Measurements from ENCODE around the gene DOCK1.

Gene DOCK1

GRCh38 chr10:127441350-127442219 is 536.4 kb downstream of the DOCK1 start:
- DNase-seq, result no peak

DNA sequence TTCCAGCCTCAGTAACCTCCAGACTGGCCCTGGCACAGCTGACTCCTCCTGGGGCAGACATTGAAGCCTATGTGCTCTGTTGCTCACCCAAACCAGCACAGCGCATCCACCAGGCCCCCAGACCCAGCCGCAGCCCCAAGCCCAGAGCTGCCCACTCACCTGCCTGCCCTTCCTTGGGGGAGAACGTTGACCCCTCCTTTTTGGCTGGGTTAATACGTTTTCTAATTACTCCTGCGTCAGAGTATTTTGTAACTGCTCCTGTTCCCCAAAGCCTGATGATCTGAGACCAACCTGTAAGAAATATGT is 536.9 kb downstream of the DOCK1 start:
- no peak for DNase-seq

DNA sequence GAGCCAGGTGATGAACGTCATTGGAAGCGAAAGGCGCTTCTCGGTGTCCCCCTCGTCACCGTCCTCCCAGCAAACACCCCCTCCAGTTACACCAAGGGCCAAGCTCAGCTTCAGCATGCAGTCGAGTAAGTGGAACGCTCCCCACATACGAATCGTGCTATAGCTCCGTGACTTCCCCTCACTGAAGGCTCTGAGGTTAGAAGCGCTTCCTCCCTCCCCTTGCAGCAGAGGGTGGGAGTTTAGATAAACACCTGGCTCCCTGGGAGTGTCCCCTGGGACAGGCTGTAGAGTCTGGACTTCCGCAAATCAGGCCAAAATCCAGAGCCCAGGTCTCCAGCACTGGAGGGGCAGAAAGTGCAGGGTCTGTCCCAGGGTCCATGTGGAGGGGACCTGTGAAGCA is 538.9 kb downstream of the DOCK1 start:
- DNase-seq, result no peak

DNA sequence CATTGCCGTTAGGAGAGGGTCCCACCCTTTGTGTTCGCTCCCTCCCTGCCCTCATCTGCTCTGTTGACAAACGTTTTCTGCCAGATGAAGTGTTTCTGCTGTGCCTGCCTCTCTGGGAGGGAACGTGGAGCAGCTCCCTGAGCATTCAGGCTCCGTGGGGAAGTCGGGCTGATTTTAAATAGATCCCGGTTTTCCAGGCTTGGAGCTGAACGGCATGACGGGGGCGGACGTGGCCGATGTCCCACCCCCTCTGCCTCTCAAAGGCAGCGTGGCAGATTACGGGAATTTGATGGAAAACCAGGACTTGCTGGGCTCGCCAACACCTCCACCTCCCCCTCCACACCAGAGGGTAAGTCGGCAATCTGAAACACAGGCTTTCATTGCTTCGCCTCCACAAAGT is 542.0 kb downstream of the DOCK1 start:
- DNase-seq, result no peak

- DNase-seq, result no peak
Observed at GRCh38 chr10:127449490-127449889, 544.3 kb downstream of the DOCK1 start.

DNA sequence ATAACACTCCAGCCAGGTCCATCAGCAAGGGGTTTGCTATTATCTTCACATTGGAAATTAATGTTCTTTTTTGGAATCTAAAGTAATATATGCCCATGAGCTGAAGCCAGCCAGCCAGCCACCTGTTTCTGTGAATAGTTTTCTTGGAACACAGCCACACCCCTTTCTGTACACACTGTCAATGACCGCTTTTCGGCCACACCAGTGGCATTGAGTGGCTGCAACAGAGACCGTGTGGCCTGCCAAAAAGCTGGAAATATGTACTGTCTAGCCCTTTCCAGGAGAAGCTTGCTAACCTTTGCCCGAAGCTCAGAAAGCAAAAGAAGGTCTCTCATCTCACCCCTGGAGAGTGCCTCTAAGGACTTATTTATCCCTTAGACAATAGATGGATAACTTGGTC is 545.4 kb downstream of the DOCK1 start:
- no peak for DNase-seq

DNA sequence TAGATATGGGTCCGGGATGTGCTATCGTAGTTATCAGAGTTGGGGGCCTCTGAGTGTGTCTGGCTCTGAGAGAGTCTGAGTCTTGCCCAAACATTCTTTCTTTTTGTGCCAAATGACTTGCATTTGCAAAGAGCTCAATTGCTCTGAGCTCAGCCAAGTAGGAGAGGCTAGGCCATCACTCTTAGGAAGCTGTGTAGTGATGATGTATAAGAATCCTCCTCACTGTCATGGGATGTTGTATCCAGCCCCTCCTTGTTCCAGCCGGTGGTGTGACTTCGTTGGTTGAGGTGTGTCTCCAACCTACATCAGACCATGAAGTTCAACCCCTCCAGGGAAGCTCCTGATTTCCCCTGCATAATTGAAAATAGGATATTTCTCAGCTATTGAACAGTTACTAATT is 546.4 kb downstream of the DOCK1 start:
- DNase-seq, result no peak

- no peak for DNase-seq
Observed at GRCh38 chr10:127452568-127452967, 547.3 kb downstream of the DOCK1 start.

DNA sequence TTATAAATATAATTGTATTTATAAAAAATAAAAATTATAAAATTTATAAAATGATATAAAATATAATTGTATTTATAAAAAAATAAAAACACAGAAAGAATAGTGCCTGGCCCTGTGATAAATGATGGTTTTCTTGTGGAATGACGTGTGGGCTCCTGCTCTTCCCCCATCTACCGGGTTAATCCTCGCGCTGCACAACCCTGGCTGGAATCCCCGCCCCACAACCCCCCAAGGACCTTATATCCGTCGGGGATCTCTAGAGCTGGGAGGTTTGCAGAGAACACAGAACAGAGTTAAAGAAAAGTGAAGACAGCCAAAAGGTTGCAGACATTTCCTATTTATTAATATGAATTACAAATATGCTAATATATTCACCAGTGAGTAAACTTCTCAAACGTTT is 548.5 kb downstream of the DOCK1 start:
- DNase-seq, result no peak

- DNase-seq, result no peak
Observed at GRCh38 chr10:127456122-127456521, 550.9 kb downstream of the DOCK1 start.

GRCh38 chr10:127458016-127458810 is 553.0 kb downstream of the DOCK1 start:
- no peak for DNase-seq

DNA sequence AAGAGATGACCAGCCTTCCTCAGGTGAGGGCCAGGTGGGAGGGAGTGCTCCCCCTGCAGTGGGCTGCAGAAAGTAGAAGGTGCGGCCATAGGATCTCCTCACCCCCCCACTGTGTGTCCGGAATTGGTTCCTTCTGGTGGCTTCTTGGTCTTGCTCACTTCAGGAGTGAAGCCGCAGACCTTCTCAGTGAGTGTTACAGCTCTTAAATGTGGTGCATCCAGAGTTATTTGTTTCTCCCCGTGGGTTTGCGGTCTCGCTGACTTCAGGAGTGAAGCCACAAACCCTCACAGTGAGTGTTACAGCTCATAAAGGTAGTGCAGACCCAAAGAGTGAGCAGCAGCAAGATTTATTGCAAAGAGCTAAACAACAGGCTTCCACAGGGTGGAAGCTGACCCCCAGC is 553.6 kb downstream of the DOCK1 start:
- DNase-seq, result no peak

GRCh38 chr10:127459918-127460317 is 554.7 kb downstream of the DOCK1 start:
- DNase-seq, result no peak

- DNase-seq, result no peak
Observed at GRCh38 chr10:127462643-127463295, 557.5 kb downstream of the DOCK1 start.

DNA sequence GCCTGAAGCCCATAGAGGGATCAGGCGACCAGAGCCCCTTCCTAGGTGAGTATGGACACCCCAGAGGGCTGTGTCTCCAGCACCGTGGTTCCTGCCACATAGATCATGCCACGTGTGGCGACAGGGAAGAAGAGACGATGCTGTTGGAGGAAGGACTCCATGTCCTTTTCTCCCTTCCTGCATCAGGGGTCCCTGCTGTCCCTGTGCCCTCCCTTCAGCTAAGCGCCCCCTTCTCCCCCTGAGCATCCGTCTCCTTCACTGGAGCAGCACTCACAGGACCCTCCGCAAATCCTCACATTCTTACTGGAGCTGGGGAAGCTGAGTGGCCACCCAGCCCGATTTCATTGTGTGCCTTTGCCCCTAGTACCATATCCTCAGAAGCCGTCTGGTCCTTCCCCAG is 558.3 kb downstream of the DOCK1 start:
- no peak for DNase-seq

DNA sequence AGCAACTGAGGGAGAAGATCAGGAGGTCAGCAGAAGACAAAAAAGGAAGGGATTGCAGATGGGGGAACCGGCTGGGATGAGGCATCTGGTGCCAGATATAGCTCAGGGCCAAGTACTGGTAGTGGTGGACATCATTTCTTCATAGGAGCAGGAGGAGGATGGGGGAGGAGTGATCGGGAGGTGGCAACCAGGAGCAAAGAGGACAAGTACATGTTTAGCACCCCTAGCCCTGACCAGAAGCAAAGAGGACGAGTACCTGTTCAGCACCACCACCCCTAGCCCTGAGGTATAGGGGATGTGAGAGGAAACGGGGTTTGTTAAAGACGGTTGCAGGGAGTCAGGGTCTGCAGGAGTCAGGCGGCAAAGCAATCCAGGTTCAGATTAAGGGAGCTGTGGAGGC is 559.3 kb downstream of the DOCK1 start:
- no peak for DNase-seq

- DNase-seq, result no peak
Observed at GRCh38 chr10:127467811-127468210, 562.6 kb downstream of the DOCK1 start.

GRCh38 chr10:127468632-127469031 is 563.4 kb downstream of the DOCK1 start:
- DNase-seq, result no peak

DNA sequence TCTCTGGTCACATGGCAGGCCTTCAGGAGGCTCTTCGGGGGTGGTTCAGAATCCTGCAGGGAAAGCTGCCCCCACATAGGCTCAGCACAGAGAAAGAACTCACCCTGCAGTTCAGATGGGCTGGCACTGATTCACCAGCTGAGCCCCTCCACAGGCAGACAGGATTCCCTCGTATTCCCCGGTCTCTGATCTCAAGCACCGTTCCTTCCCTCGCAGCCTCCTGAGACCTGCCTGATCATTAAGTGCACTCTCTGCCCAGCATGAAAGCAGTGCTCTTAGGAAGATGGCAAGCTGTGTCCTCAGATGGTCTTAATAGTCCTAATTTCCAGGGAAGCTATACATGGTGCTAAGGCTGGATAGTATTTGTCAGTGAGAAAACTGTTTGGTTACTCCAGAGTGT is 565.7 kb downstream of the DOCK1 start:
- DNase-seq, result no peak

DNA sequence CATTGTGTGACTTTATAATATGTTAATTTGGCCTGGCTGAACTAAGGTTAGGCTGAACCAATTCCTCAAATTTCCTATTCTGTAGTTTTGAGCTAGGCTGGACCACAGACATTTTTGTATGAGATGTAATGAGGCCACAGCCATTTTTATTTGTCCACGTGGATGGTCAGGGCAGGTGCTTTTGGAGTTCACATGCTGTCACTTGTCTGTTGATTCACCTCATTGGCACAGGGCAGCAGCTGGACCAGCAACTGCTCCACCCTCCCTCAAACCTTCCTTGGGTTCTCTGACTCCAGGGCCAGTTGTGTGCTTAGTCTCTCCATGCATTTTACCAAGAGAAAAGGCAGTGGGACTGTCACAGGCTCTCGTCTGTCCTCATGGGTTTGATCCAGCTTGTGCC is 567.7 kb downstream of the DOCK1 start:
- no peak for DNase-seq

DNA sequence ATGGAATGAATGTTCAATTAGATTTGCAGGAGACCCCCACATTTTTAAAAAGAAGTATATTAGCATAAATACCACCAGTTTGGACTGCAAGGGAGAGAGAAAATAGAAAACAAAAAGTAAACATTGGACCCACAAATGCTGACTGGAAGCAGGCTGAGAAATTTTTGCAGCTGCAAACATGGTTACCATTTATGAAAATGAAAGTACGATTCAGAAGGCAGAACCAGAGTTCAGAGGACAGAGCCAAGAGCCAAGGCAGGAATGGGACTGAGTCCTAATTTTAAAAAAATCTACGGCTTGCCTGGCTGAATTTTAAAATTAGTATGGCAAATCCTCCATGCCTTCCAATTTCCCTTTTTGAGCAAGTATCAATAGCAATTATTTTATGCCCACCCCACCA is 569.3 kb downstream of the DOCK1 start:
- no peak for DNase-seq

DNA sequence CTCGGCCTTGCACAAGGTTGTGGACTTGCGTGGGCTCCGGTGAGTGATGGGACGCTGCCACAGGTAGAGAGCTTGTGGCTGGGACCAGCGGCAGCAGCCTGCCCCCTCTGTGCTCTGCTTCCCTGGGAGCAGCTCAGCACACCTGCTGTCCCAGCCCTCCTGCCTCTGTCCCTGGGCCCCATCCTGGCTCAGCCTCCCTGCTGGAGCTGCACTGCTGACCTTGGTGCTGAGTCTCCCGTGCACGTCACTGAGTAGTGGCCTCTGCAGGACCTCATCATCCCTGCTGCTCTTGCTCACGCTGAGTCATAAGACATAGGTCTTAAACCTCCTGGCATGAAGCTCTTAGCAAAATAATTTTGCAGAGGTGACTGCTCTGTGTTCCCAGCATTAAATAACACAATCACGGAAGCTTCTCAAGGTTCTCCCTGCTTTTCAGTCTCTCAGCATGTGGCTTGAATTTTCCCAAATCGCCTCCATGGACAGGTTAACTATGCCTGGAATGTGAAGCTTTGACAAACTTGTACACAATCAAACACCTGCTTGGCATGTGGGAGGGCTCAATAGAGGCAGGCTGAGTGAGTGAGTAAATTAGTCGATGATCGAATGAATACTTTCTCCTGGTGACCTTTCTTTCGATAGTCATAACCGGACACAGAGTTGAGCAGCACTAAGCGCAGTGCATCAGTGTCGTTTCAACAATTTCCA is 580.1 kb downstream of the DOCK1 start:
- DNase-seq, result peak; percentile 31

- no peak for DNase-seq
Observed at GRCh38 chr10:127486355-127486754, 581.1 kb downstream of the DOCK1 start.
